DOHH2 (cell line): ENCODE measurements around the gene SPPL2B.
"Not testable (repeated sequence)": the region's sequence is repeated elsewhere in the genome, so short reads cannot be mapped to it uniquely, and the experiment has no call there.

ENCODE experiments used
- H3F3A ChIP-seq: fragments of 200-600 bp; sonication (generic), shearing (Covaris generic); 2 replicates; pipeline ENCODE4 v1.6.0; 2016; ENCODE audit warnings: antibody characterized with exemption, mild to moderate bottlenecking; ENCODE audit not compliant: control insufficient read depth, insufficient read depth
- H3K27ac ChIP-seq: fragments of 200-600 bp; sonication (generic); 2 replicates; pipeline ENCODE4 v1.5.1; 2014; ENCODE audit warnings: low read depth, mild to moderate bottlenecking, low read length, moderate library complexity
- H3K27me3 ChIP-seq: fragments of 200-600 bp; sonication (generic); 2 replicates; pipeline ENCODE4 v1.6.1; 2014; ENCODE audit warnings: mild to moderate bottlenecking, low read length, mixed read lengths; ENCODE audit not compliant: control insufficient read depth
- H3K36me3 ChIP-seq: fragments of 200-600 bp; sonication (generic); 2 replicates; pipeline ENCODE4 v1.6.1; 2014; ENCODE audit warnings: mild to moderate bottlenecking, low read length, moderate library complexity, mixed read lengths; ENCODE audit not compliant: control insufficient read depth
- H3K4me1 ChIP-seq: fragments of 200-600 bp; sonication (generic); 2 replicates; pipeline ENCODE4 v1.6.1; 2014; ENCODE audit warnings: mild to moderate bottlenecking, low read length, mixed read lengths; ENCODE audit not compliant: control insufficient read depth
- H3K4me2 ChIP-seq: fragments of 200-600 bp; sonication (generic); 2 replicates; pipeline ENCODE4 v1.6.0; 2014; ENCODE audit warnings: mild to moderate bottlenecking, low read length, moderate library complexity
- H3K4me3 ChIP-seq: fragments of 200-600 bp; sonication (generic); 2 replicates; pipeline ENCODE4 v1.5.1; 2014; ENCODE audit warnings: mild to moderate bottlenecking, low read length, mixed read lengths
- H3K79me2 ChIP-seq: fragments of 200-600 bp; sonication (generic); 2 replicates; pipeline ENCODE4 v1.6.1; 2014; ENCODE audit warnings: mild to moderate bottlenecking, low read length, mixed read lengths; ENCODE audit not compliant: control insufficient read depth
- H3K9me2 ChIP-seq: fragments of 200-600 bp; sonication (generic); replicated peaks from 2 replicates; pipeline ENCODE4 v1.6.1; 2014; ENCODE audit warnings: mild to moderate bottlenecking, low read length, mixed read lengths; ENCODE audit not compliant: control insufficient read depth
- H3K9me3 ChIP-seq: fragments of 200-600 bp; sonication (generic); 2 replicates; pipeline ENCODE4 v1.6.1; 2014; ENCODE audit warnings: antibody characterized with exemption, low read length, mixed read lengths; ENCODE audit not compliant: control insufficient read depth, insufficient read depth
- H4K20me1 ChIP-seq: fragments of 200-600 bp; sonication (generic); 2 replicates; pipeline ENCODE4 v1.6.0; 2014; ENCODE audit warnings: low read depth, mild to moderate bottlenecking, antibody characterized with exemption, low read length, moderate library complexity; ENCODE audit not compliant: control insufficient read depth, insufficient read depth
- CTCF ChIP-seq: fragments of 200-600 bp; sonication (generic); IDR thresholded peaks from one replicate; pipeline ENCODE4 v1.5.1; 2014; ENCODE audit warnings: antibody characterized with exemption, mild to moderate bottlenecking, low read depth, low read length; ENCODE audit not compliant: poor library complexity, severe bottlenecking
- EZH2phosphoT487 ChIP-seq: fragments of 200-600 bp; sonication (generic); IDR thresholded peaks from 2 replicates; pipeline ENCODE4 v1.6.1; 2017; ENCODE audit warnings: borderline replicate concordance, mild to moderate bottlenecking, antibody characterized with exemption, low read length, moderate library complexity, mixed read lengths

SPPL2B gene

GRCh38 chr19:2328401-2329148, at the start of gene SPPL2B, which contains the start of gene LSM7:
Gene SPPL2B, plus strand, starts transcription at chr19:2328684. Its CDS starts 26 bp downstream, at chr19:2328710.
Gene LSM7, minus strand, starts transcription at chr19:2328586. Its CDS starts 20 bp downstream, at chr19:2328566.
- TF ChIP-seq EZH2phosphoT487 (no peak), CTCF (no peak)
- peak within 1 kb of the TSS; percentile 58 for H3K27ac ChIP-seq
- H3K36me3 ChIP-seq = peaks cover 57% of the 10 kb centered on the region
- peak within 1 kb of the TSS; percentile 89 for H3K4me2 ChIP-seq
- peaks cover 6% of the 10 kb centered on the region for H4K20me1 ChIP-seq
- H3K9me2 ChIP-seq = no peaks in the 10 kb centered on the region
- H3K4me1 ChIP-seq = peaks cover 80% of the 10 kb centered on the region
- peak within 1 kb of the TSS; percentile 92 for H3K4me3 ChIP-seq
- H3F3A ChIP-seq = peaks cover 11% of the 10 kb centered on the region
- no peaks in the 10 kb centered on the region for H3K27me3 ChIP-seq
- peaks cover 92% of the 10 kb centered on the region for H3K79me2 ChIP-seq
- H3K9me3 ChIP-seq = peaks cover 3% of the 10 kb centered on the region; the same call in 1 of the 2 replicates

GRCh38 chr19:2280633-2281264, 47.7 kb upstream of the SPPL2B start:
- Histone ChIP-seq H3K4me3 (no peak overlapping the region), H3F3A (peaks cover 10% of the 10 kb centered on the region; the same call in 1 of the 2 replicates), H3K4me2 (no peak overlapping the region), H3K4me1 (peaks cover 16% of the 10 kb centered on the region), H3K27ac (no peak overlapping the region), H3K27me3 (peaks cover 13% of the 10 kb centered on the region), H4K20me1 (no peaks in the 10 kb centered on the region), H3K36me3 (no peaks in the 10 kb centered on the region; the same call in 1 of the 2 replicates), H3K9me2 (no peaks in the 10 kb centered on the region), H3K9me3 (no peaks in the 10 kb centered on the region), H3K79me2 (no peaks in the 10 kb centered on the region)
- TF ChIP-seq EZH2phosphoT487 (no peak), CTCF (no peak)

GRCh38 chr19:2281265-2282061, 47.0 kb upstream of the SPPL2B start:
- peaks cover 13% of the 10 kb centered on the region for H3K27me3 ChIP-seq
- not testable (repeated sequence) for H3K79me2 ChIP-seq, H3K9me3 ChIP-seq, H3K9me2 ChIP-seq, H3K27ac ChIP-seq, H3F3A ChIP-seq, H3K36me3 ChIP-seq, H4K20me1 ChIP-seq
- peak overlapping the region; percentile 50 for H3K4me2 ChIP-seq
- H3K4me1 ChIP-seq = peaks cover 16% of the 10 kb centered on the region
- peak overlapping the region; percentile 38; the same call in 1 of the 2 replicates for H3K4me3 ChIP-seq
